Endothelial cell of hepatic sinusoid (primary cell): ENCODE measurements around the gene TRIM65.

Source experiments
- in situ Hi-C: cut with HindIII; loops from 2 replicates; pipeline ENCODE4 v1.10.0; 2017; ENCODE audit warnings: low sequenced_read_pairs

TRIM65 gene, protein sequence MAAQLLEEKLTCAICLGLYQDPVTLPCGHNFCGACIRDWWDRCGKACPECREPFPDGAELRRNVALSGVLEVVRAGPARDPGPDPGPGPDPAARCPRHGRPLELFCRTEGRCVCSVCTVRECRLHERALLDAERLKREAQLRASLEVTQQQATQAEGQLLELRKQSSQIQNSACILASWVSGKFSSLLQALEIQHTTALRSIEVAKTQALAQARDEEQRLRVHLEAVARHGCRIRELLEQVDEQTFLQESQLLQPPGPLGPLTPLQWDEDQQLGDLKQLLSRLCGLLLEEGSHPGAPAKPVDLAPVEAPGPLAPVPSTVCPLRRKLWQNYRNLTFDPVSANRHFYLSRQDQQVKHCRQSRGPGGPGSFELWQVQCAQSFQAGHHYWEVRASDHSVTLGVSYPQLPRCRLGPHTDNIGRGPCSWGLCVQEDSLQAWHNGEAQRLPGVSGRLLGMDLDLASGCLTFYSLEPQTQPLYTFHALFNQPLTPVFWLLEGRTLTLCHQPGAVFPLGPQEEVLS

GRCh38 chr17:75896415-75897159, at the start of gene TRIM65:
Gene TRIM65, minus strand, starts transcription at chr17:75896951. Its CDS starts 14 bp downstream, at chr17:75896937.
- in situ Hi-C loops, result no loop called here

DNA sequence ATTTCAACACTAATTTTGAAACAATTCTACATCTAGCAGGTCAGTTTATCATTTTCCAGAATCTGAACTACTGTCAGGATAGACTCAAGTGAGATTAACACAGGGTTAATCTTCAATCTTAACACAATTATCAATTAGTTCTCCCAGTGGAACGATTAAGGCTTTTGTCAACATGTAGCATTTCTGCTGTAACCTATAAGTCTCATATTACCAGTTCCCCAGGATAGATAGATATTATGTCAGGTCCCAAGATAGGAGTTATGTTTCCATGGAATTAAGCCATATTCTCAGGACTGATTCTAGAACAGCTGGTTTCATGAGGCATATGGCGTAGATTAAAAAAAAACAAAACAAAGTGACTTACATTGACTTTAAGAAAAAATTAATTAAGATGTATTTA, 48.5 kb upstream of the TRIM65 start:
- in situ Hi-C loops, result no loop called here

DNA sequence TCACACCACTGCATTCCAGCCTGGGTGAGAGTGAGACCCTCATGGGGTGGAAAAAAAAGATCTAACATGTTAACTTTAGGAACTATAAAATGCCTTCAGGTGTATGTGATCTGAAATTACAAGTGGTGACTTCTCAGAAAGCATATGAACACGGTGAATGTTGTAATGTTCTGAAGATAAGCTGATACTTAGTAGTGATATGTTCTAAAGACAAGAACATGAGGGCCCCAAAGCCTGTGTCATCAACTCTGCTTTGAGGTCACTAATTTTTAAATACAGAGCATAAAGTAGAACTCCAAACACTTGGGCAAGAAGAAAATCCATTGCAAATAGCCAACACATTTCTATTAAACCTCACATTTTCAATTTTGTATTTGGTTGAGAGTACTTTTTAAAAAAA, 46.7 kb upstream of the TRIM65 start:
- in situ Hi-C loops, result no loop called here

GRCh38 chr17:75942473-75942872, 45.7 kb upstream of the TRIM65 start:
- in situ Hi-C loops, result no loop called here

DNA sequence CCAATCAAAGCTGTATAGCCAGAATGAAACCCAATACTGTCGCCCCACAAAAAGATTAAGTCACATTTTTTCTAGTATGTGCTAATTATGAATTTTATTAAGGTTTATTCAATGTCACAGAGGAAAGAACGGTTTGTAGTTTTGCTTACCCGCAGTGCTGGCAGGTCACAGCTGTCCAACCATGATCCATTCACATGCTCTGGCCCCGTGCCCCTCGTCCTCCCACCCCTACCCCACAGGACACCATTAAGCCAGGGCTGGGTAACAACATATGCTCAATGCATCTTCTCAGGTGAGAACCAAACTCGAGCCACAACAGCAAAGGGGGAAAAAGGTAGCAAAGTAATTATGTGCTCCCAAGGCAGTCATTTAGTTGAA, 44.7 kb upstream of the TRIM65 start:
- in situ Hi-C loops, result no loop called here

DNA sequence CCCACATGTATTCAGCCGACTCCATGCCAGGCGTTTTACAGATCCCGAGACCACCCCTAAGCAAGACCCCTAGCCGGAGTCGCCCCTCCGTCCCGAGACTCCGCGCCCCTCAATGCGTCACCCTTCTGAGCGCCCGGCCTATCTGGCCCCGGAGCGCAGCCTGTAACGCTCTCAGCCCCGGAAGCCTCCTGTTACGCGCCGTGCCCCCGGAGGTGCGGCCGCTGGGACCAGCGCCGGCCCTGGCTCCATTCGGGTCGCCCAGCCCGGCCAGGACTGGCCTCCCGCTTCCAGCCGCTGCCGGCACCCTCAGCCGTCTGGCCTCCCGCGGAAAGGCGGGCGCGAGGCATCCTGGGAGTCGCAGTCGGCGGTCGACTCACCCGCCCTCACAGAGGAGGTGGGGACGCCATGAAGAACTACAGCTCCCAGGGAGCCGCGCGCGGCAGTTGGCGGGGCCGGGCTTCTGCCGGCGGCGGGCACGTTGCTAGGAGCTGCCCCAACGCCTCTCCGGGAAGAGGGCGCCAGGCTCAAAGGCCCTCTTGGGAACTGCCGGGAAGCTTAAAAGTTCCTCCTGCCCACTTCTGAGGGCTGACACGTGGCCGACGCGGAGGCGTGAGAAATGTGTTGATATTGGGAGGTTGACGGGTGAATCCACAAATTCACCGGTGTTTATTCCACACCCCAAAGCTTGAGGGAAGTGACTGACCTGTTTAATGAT, 44.1 kb upstream of the TRIM65 start, which contains the start of gene FBF1:
Gene FBF1, minus strand, starts transcription at position 316 of the 715 bp plus-strand sequence. CDS start 2,893 bp downstream, outside the sequence.
- in situ Hi-C loops, result no loop called here

GRCh38 chr17:75937652-75938051, 40.9 kb upstream of the TRIM65 start:
- in situ Hi-C loops, result no loop called here

DNA sequence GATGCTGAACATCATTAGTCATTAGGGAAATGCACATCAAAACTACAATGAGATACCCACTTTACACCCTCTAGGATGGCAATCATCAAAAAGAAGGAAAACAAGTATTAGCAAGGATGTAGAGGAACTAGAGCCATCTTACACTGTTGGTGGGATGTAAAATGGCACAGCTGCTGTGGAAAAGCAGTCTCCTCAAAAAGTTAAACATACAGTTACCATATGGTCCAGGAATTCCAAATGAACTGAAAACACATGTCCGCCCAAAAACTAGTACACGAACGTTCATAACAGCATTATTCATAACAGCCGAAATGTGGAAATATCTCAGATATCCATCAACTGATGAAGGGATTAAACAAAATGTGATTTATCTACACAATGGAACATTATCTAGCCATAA, 37.1 kb upstream of the TRIM65 start:
- in situ Hi-C loops, result no loop called here

DNA sequence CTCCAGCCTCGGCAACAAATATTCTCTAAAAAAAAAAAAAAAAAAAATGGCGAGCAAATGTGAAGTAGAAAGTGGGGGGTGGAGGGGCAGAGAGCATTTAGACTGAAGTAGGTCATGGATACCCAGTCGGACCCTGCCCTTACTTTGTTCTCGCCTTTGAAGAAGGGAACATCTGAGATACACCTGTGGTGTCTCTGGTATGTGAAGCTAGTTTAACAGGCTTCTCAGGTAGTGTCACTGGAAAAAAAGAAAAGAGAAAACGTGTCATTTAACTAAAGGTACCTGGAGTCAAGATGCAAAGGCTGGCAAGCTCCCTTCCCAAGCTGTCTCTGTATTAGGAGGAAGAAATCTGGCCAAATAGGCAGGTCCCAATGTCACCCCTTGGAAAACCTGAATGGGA, 36.1 kb upstream of the TRIM65 start:
- in situ Hi-C loops, result no loop called here

DNA sequence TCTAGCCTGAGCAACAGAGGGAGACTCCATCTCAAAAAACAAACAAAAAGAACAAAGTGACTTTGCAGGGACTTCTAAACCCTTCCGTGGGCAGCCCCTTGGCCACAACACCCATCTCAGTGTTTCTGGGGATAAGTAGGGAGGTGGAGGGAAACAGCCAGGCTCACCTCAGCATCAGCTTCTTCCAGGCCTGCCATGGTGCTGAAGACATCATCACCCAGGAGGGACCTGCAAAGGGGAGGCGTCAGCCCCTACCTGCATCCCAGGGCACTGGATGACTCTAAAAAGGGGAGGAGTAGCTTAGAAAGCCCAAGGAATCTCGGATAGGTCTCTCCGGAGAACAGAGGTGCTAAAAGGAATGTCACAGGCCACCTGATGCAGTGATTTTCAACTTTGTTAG, 34.3 kb upstream of the TRIM65 start:
- in situ Hi-C loops, result no loop called here

- in situ Hi-C loops, result no loop called here
These were observed 30.7 kb upstream of the TRIM65 start for GRCh38 chr17:75927286-75927922.

DNA sequence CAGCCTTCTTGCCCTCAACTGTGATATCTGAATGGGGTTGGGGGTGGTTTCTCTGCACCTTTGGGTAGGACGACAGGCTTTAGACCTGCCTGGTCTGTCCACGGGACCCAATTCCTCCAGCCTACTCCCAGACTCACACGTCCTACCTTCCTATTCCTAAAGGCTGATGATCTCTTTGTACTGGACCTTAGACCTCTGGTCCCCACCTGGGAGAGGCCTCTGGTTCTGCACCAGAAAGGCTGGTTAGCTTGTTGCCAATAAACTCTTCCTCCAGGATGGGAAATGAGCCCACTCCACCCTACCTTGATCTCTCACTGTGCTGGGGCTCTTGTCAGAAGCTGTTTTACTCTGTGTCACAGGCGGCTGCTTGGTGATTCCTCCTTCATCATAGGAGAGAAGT, 29.7 kb upstream of the TRIM65 start:
- in situ Hi-C loops, result no loop called here

DNA sequence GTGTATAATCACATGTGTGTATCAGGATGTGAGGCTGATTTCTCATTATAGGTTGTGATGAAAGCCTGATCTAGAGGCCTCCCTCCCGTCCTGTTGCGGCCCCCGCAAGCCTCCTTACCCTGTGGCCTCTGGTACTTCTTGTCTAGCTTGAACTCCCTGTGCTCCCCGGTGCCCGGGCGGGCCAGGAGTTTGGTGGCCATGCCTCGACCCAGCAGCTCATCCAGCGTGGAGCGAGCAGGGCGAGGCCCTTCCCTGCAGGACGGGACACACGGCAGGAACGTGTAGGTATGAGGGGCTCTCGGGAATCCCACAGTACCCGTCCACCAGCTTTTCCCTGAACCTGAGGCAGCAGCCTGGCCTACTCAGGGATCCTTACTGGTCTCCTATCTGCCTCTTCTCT, 29.2 kb upstream of the TRIM65 start:
- in situ Hi-C loops, result no loop called here

GRCh38 chr17:75925103-75925502, 28.4 kb upstream of the TRIM65 start:
- in situ Hi-C loops, result no loop called here

DNA sequence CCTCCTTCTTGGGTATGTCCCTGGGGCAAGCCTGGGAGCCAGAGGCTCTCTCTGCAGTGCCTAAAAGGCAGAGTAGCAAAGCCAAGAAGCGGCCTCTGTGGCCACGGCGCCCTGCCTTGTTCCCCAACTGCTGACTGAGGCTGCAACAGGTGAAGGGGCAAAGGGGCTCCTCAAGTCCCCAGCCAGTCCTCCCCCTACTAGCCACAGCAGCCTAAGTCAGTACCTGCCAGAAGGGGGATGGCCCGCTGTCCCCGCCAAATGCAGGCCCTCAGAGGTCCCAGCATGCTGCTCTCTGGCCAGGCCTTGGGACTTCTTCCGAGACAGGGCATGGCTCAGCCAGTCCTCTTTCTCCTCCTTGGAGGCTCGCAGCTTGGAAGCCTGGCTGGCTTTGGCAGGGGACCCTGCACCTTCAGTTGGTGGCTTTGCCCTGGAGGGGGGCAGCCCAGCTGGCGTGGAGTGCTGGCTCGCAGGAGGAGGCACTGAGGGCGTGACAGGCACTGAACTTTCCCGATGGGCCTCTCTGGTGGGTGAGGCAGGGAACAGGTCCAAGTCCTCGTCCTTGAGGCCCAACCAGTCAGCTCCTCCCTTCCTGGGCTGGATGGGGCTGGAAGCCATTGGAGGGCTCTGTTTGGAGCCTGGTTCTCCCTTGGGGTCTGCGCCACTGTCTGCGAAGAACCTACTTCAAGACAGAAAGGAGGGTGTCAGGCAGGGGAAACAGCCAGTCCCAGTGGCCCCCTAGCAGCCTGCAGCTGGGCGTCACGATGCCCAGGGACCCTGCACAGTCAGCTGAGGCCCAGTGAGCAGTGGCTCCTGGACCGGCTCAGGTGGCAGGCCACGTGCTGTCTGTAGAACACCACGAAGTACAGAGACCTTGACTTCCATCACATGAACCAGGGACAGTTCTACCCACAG, 26.5 kb upstream of the TRIM65 start:
- in situ Hi-C loops, result loop anchor here (25.0 kb wide), 1 partner anchor 339 kb away; the partner anchor contains the start of gene UBALD2

- in situ Hi-C loops, result loop anchor here (25.0 kb wide), 1 partner anchor 340 kb away; the partner anchor contains the start of gene UBALD2
These were observed 25.6 kb upstream of the TRIM65 start for GRCh38 chr17:75922173-75922961.

DNA sequence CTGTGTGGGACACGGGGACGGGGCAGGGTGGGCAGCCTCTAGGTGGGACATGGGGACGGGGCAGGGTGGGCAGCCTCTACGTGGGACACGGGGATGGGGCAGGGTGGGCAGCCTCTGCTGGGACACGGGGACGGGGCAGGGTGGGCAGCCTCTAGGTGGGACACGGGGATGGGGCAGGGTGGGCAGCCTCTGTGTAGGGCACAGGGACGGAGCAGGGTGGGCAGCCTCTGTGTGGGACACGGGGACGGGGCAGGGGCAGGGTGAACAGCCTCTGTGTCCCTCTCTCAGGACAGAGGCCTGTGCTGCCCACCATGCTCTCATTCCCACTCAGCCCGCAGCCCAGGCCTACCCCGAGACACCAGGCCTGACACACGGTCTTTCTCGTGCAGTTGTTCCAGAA, 24.8 kb upstream of the TRIM65 start:
- in situ Hi-C loops, result loop anchor here (25.0 kb wide), 1 partner anchor 341 kb away; the partner anchor contains the start of gene UBALD2

GRCh38 chr17:75920045-75920560, 23.4 kb upstream of the TRIM65 start:
- in situ Hi-C loops, result loop anchor here (25.0 kb wide), 1 partner anchor 342 kb away; the partner anchor contains the start of gene UBALD2
